Neuronal stem cell (in vitro differentiated cells): ENCODE measurements around the gene MYH7.

Experiments used
- DNase-seq: peaks from one replicate; pipeline ENCODE4 v3.0.0-alpha.2; 2013; ENCODE audit warnings: low spot score
- H2AFZ ChIP-seq: one replicate; pipeline ENCODE4 v1.6.1; 2013; ENCODE audit warnings: mild to moderate bottlenecking, low read length, inconsistent platforms
- H2AK5ac ChIP-seq: 2 replicates; pipeline ENCODE4 v1.6.1; 2013; ENCODE audit warnings: low read depth, mild to moderate bottlenecking, inconsistent platforms, low read length, moderate library complexity, mixed read lengths
- H2BK120ac ChIP-seq: 2 replicates; pipeline ENCODE4 v1.6.1; 2013; ENCODE audit warnings: low read depth, mild to moderate bottlenecking, inconsistent platforms, low read length, moderate library complexity, mixed read lengths
- H2BK12ac ChIP-seq: one replicate; pipeline ENCODE4 v1.6.1; 2013; ENCODE audit warnings: low read length, inconsistent platforms
- H2BK15ac ChIP-seq: 2 replicates; pipeline ENCODE4 v1.6.1; 2013; ENCODE audit warnings: mild to moderate bottlenecking, low read length, inconsistent platforms, mixed read lengths
- H2BK5ac ChIP-seq: one replicate; pipeline ENCODE4 v1.6.1; 2013; ENCODE audit warnings: inconsistent platforms, mild to moderate bottlenecking, low read length, moderate library complexity
- H3K14ac ChIP-seq: one replicate; pipeline ENCODE4 v1.6.1; 2013; ENCODE audit warnings: low read length, inconsistent platforms
- H3K18ac ChIP-seq: 2 replicates; pipeline ENCODE4 v1.6.1; 2013; ENCODE audit warnings: low read length, inconsistent platforms
- H3K23ac ChIP-seq: 2 replicates; pipeline ENCODE4 v1.6.1; 2013; ENCODE audit warnings: low read depth, mild to moderate bottlenecking, mixed read lengths, low read length, inconsistent platforms; ENCODE audit not compliant: poor library complexity
- H3K27ac ChIP-seq: replicated peaks from 3 replicates; pipeline ENCODE4 v1.5.1; 2013; ENCODE audit warnings: low read length, inconsistent platforms
- H3K27me3 ChIP-seq, 3 experiments: 2 replicates each; pipeline ENCODE4 v1.6.1; 2013; ENCODE audit warnings: low read length in 3 of 3, mild to moderate bottlenecking in 2 of 3, inconsistent platforms in 1 of 3, low read depth in 1 of 3, mixed read lengths in 1 of 3, moderate library complexity in 1 of 3; ENCODE audit not compliant: control insufficient read depth in 3 of 3, insufficient read depth in 3 of 3
- H3K36me3 ChIP-seq, 2 donors: replicated peaks in 1 of 2; 2 replicates each; pipeline ENCODE4 v1.6.1; 2013; ENCODE audit warnings: low read length in 2 of 2; ENCODE audit not compliant: control insufficient read depth in 2 of 2, insufficient read depth in 2 of 2
- H3K4ac ChIP-seq: 2 replicates; pipeline ENCODE4 v1.6.1; 2013; ENCODE audit warnings: inconsistent platforms, mild to moderate bottlenecking, low read length, moderate library complexity
- H3K4me1 ChIP-seq, 2 donors: 1 replicate in 1 of 2; 2 replicates in 1 of 2; pipeline ENCODE4 v1.6.1; 2013; ENCODE audit warnings: low read length in 2 of 2, low read depth in 1 of 2; ENCODE audit not compliant: control insufficient read depth in 2 of 2, insufficient read depth in 1 of 2
- H3K4me2 ChIP-seq: one replicate; pipeline ENCODE4 v1.6.1; 2013; ENCODE audit warnings: mild to moderate bottlenecking, low read length, inconsistent platforms; ENCODE audit not compliant: insufficient read depth, poor library complexity, severe bottlenecking
- H3K4me3 ChIP-seq, 2 donors: 2 replicates each; pipeline ENCODE4 v1.5.1; 2013; ENCODE audit warnings: low read length in 2 of 2, mild to moderate bottlenecking in 2 of 2, inconsistent platforms in 1 of 2, moderate library complexity in 1 of 2
- H3K79me1 ChIP-seq: one replicate; pipeline ENCODE4 v1.6.1; 2013; ENCODE audit warnings: low read depth, mild to moderate bottlenecking, inconsistent platforms, low read length, moderate library complexity
- H3K9ac ChIP-seq: one replicate; pipeline ENCODE4 v1.6.1; 2013; ENCODE audit warnings: mild to moderate bottlenecking, low read depth, low read length, inconsistent platforms; ENCODE audit not compliant: poor library complexity
- H3K9me3 ChIP-seq, 2 donors: replicated peaks in 1 of 2; 2 replicates each; pipeline versions ENCODE3 to v1.6.1; 2013; ENCODE audit warnings: low read length in 2 of 2, mild to moderate bottlenecking in 2 of 2, inconsistent platforms in 1 of 2, low read depth in 1 of 2, mixed read lengths in 1 of 2, moderate library complexity in 1 of 2; ENCODE audit not compliant: control insufficient read depth in 2 of 2, insufficient read depth in 1 of 2
- H4K8ac ChIP-seq: one replicate; pipeline ENCODE4 v1.6.1; 2013; ENCODE audit warnings: low read depth, mild to moderate bottlenecking, inconsistent platforms, low read length, moderate library complexity
- H4K91ac ChIP-seq: one replicate; pipeline ENCODE4 v1.6.1; 2013; ENCODE audit warnings: low read length, low read depth, mild to moderate bottlenecking, inconsistent platforms; ENCODE audit not compliant: poor library complexity
- WGBS, 2 donors: extraction: QIAGEN DNeasy Blood & Tissue Kit; methylation state at CpG; one replicate each; pipeline ENCODE4 v1.1.7; 2013; ENCODE audit warnings: missing lambda C conversion rate in 2 of 2, mixed read lengths in 1 of 2; ENCODE audit not compliant: insufficient read length in 2 of 2, insufficient replicate concordance in 1 of 2; ENCODE audit errors: extremely low coverage in 2 of 2; 5-methylcytosine and 5-hydroxymethylcytosine counted together

MYH7 gene

GRCh38 chr14:23385642-23386265, 49.7 kb downstream of the MYH7 start:
- WGBS, 2 donors = no CpG with 5 or more reads among the region's 18 CpGs
- Histone ChIP-seq H3K14ac (no peak overlapping the region), H3K27ac (no peak overlapping the region), H3K18ac (no peak overlapping the region), H3K4me3 (no peak overlapping the region), H3K9me3 (no peaks in the 10 kb centered on the region), H3K36me3 (no peaks in the 10 kb centered on the region), H3K4me1 (no peaks in the 10 kb centered on the region), H2AK5ac (peak overlapping the region; percentile 37), H3K79me1 (no peaks in the 10 kb centered on the region), H2AFZ (no peak overlapping the region), H3K9ac (no peak overlapping the region), H3K23ac (peak overlapping the region; percentile 43), H2BK5ac (no peak overlapping the region), H3K4me2 (no peak overlapping the region), H2BK120ac (no peak overlapping the region), H2BK15ac (no peak overlapping the region), H2BK12ac (no peak overlapping the region), H3K27me3 (peaks cover 0 to 38% (median 0%) of the 10 kb centered on the region in 3 experiments), H4K91ac (no peak overlapping the region), H3K4ac (no peak overlapping the region), H4K8ac (no peak overlapping the region)
- DNase-seq = no peak

GRCh38 chr14:23385244-23385641, 50.2 kb downstream of the MYH7 start:
- Histone ChIP-seq H2BK5ac (no peak overlapping the region), H3K4ac (no peak overlapping the region), H3K9me3 (no peaks in the 10 kb centered on the region), H3K79me1 (no peaks in the 10 kb centered on the region), H2BK120ac (no peak overlapping the region), H4K91ac (no peak overlapping the region), H3K23ac (no peak overlapping the region), H3K4me3 (no peak overlapping the region), H3K27ac (no peak overlapping the region), H2AK5ac (no peak overlapping the region), H3K27me3 (peaks cover 0 to 37% (median 0%) of the 10 kb centered on the region in 3 experiments), H3K36me3 (no peaks in the 10 kb centered on the region), H2BK15ac (no peak overlapping the region), H3K4me1 (no peaks in the 10 kb centered on the region), H2AFZ (no peak overlapping the region), H3K14ac (no peak overlapping the region), H3K4me2 (no peak overlapping the region), H3K9ac (no peak overlapping the region), H2BK12ac (no peak overlapping the region), H3K18ac (no peak overlapping the region), H4K8ac (no peak overlapping the region)
- DNase-seq = no peak
- no CpG with 5 or more reads among the region's 2 CpGs for WGBS, 2 donors

GRCh38 chr14:23384364-23385080, 50.9 kb downstream of the MYH7 start:
- no peak for DNase-seq
- no peaks in the 10 kb centered on the region for H3K9me3 ChIP-seq
- H4K8ac ChIP-seq = no peak overlapping the region
- H3K4ac ChIP-seq = no peak overlapping the region
- peaks cover 0 to 1% of the 10 kb centered on the region in 2 donors for H3K4me1 ChIP-seq
- H2BK15ac ChIP-seq = no peak overlapping the region
- no peak overlapping the region for H2BK5ac ChIP-seq
- no peak overlapping the region for H3K23ac ChIP-seq
- H3K36me3 ChIP-seq = no peaks in the 10 kb centered on the region
- no peak overlapping the region for H2AK5ac ChIP-seq
- no CpG with 5 or more reads among the region's 29 CpGs for WGBS, 2 donors
- H2BK12ac ChIP-seq = no peak overlapping the region
- H3K18ac ChIP-seq = no peak overlapping the region
- H2AFZ ChIP-seq = no peak overlapping the region
- H3K14ac ChIP-seq = no peak overlapping the region
- H4K91ac ChIP-seq = no peak overlapping the region
- no peak overlapping the region for H3K9ac ChIP-seq
- no peak overlapping the region for H2BK120ac ChIP-seq
- no peak overlapping the region for H3K27ac ChIP-seq
- no peak overlapping the region for H3K4me3 ChIP-seq
- no peaks in the 10 kb centered on the region for H3K79me1 ChIP-seq
- H3K27me3 ChIP-seq = peaks cover 0 to 40% (median 0%) of the 10 kb centered on the region in 3 experiments
- H3K4me2 ChIP-seq = no peak overlapping the region

- Histone ChIP-seq H2AFZ (no peak overlapping the region), H3K23ac (no peak overlapping the region), H3K14ac (no peak overlapping the region), H3K36me3 (no peaks in the 10 kb centered on the region), H3K4ac (no peak overlapping the region), H4K8ac (no peak overlapping the region), H3K4me3 (no peak overlapping the region), H2BK5ac (no peak overlapping the region), H3K27me3 (peaks cover 0 to 50% (median 0%) of the 10 kb centered on the region in 3 experiments), H3K9ac (no peak overlapping the region), H3K18ac (no peak overlapping the region), H3K79me1 (no peaks in the 10 kb centered on the region), H3K9me3 (no peaks in the 10 kb centered on the region), H2BK15ac (no peak overlapping the region), H3K4me2 (no peak overlapping the region), H3K4me1 (peaks cover 0 to 1% of the 10 kb centered on the region in 2 donors), H2BK120ac (no peak overlapping the region), H2BK12ac (no peak overlapping the region), H2AK5ac (no peak overlapping the region), H3K27ac (no peak overlapping the region), H4K91ac (no peak overlapping the region)
- no CpG with 5 or more reads among the region's 10 CpGs for whole genome bisulfite sequencing, 2 donors
- DNase-seq = no peak
Measured at GRCh38 chr14:23382731-23383440, 52.6 kb downstream of the MYH7 start.
